T47D (cell line): ENCODE data around the gene ADGRL4.
"Not testable (repeated sequence)": the region's sequence is repeated elsewhere in the genome, so short reads cannot be mapped to it uniquely, and the experiment has no call there.

Experiments
- DNase-seq, 2 experiments: peaks; one replicate each; pipeline versions ENCODE4 v3.0.0 to v3.0.0-alpha.2; 2011 to 2012; ENCODE audit warnings: low read depth in 1 of 2, low spot score in 1 of 2
- JUND ChIP-seq: IDR thresholded peaks from 2 replicates; pipeline ENCODE4 v1.6.1; 2012; ENCODE audit warnings: low read depth
- in situ Hi-C: cut with HindIII; loops from 2 replicates; pipeline ENCODE4 v1.10.0; 2016; ENCODE audit warnings: low sequenced_read_pairs, low pct_unique_long_range_greater_than_20kb

The ADGRL4 gene

DNA sequence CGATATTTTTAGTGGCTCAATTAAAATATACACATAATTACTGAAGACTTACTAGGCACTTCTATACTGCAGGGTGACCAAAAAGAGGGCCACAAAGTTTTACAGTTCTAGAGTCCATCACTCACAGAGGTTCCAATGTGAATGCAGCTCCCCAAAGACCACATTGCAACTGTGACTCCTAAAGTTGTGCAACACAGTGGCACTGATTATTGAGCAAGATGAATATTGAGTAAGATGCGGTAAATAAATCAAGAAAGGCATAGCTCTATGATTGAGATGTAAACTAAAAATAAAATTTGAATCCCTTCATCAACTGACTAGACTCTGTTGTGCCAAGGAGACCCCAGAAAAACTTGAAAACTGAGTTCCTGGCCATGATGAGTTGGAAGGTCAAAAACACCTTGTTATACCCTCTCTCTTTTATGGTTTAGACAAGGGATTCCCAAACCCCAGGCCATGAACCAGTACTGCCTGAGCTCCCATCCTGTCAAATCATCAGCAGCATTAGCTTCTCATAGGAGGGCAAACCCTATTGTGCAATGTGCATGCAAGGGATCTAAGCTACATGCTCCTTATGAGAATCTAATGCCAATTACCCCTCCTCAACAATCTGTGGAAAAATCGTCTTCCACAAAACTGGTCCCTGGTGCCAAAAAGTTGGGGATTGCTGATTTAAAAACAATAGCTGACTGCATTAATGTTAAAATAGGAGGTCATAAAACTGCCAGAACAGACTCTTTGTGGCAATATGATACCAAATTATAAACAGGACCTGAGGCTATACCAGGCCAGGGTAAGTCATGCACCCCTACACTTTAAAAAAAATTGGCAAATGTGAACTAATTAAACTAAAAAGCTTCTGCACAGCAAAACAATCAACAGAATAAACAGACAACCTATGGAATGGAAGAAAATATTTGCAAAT lies 94.3 kb downstream of the ADGRL4 start:
- in situ Hi-C loops = no loop called here
- no peak for TF ChIP-seq JUND
- DNase-seq = no peak

DNA sequence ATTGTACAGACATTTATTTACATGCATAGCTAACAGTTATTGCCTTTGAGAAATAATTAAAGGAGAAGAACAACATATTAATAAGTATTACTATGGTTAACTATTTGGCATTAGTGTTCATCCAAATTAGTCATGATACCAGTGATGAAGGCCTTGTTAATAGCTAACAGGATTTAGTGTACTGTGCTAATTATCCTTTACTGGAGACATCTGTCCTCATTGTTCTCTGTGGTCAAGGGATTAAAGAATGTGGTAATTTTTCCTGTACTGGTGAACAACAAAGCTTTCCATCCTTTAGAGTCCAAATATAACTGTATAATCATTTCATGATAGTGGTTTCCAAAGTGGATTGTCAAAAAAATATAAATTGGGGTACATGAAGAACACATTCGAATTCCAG lies 103.9 kb downstream of the ADGRL4 start:
- in situ Hi-C loops = no loop called here
- no peak for DNase-seq
- TF ChIP-seq JUND = no peak

DNA sequence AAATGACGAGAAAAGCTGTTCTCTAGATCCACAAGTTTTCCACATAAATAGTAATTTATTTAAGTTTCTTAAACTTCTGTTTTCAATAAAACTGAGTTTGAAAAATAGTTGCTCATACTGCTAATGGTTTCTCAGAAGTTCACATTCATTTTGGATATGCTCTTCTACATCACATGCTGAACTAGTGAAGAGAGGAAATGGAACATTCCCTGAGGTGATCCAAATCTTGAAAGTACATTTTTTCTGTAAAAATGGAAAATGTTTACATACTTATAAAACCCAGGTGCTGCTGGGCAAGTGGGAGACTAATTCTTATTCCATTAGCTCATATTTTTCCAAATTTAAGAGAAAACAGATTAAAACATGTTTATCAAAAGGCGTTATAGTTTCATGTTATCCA lies 111.7 kb downstream of the ADGRL4 start:
- TF ChIP-seq JUND = no peak
- DNase-seq = no peak
- in situ Hi-C loops = no loop called here

DNA sequence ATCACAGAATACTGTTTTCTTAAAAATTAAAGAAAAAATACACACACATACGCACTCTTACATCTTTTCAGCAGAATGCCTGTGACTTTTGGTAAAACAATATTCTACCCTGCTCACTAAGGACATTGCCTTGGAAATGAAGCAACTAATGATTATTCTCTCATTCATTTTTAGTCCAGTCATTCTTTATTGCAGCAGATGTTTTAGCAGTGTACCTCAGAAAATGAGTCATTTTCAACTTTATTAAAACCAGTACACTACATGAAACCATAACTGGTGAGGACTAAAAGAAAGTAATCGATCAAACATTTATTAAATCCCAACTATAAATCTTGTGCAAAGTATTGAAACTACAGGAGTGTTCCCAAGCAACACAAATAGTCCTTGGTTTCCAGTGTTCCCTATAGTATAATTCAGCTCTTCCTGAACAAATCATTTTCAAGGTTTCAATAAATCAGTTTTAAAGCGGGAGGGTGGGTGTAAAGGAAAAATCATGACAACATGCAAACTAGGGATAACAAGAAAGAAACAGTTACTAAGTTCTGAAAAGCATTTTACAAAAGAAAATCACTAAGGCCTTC lies 114.2 kb downstream of the ADGRL4 start:
- TF ChIP-seq JUND = no peak
- in situ Hi-C loops = no loop called here
- no peak for DNase-seq

DNA sequence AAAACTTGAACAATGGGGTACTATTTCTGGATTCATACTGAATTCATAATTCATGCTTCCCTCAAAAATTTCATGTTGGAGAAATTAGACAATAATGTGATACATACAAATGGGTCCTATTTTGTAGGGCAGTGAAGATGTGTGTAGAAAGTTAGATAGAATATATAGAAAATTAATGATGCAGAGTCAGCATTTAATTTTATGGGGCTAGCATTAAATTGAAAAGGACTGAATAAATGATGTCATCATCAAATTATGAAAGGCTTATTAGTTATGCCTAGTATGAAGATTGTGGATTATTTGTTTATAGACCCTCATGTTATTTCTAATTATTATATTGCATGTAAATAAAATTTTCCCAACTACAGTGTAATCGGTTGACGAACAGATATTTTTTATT lies 119.1 kb downstream of the ADGRL4 start:
- in situ Hi-C loops = no loop called here
- TF ChIP-seq JUND = no peak

DNA sequence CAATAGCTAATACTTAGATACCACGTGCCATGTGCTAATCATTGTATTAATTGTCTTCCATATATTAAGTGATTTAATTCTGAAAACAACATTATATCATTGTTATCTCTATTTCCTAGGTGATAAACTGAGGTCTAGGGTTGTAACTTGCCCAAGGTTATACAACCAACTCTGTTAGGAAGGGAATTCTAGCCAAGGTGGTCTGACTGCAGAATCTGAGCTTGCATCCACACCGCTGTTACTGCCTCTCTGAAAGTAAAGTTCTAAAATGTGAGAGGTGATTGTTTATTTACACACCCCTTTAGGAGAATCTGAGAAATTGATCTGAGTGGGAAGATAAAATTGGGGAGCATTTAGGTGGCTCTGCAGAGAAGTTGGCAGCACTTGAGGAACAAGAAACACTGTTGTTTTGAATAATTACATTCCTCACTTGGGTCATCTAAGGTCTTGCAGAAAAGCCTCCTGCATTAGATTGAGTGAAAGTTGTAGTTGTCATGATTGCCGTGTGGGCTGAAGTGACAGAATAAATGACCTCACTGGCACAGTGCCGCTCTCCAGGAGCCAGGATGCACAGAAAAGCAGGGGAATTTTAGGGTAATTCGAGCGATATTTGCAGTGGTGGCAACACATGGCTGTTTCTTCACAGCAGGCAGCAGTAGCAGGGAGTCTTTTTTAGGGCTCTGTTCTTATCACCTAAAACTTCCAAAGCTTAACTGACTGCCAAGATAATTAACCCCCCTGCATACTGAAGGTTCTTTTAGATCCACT lies 121.7 kb downstream of the ADGRL4 start:
- no peak for TF ChIP-seq JUND
- no peak for DNase-seq
- in situ Hi-C loops = no loop called here

More for the DNA sequence above, 119.1 kb downstream of the ADGRL4 start:
- DNase-seq = no peak

DNA sequence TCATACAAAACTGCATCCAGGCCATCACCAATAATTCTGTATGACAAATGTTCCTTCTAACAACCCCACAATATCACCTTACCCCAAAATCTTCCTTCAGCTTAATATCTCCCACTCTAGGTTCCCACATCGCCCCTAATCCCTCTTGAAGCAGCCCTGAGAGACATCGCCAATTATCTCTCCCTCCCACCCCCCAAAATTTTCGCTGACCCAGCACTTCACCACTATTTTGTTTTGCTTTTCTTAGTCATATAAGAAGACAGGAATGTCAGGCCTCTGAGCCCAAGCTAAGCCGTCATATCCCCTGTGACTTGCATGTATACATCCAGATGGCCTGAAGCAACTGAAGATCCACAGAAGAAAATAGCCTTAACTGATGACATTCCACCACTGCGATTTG lies 126.3 kb downstream of the ADGRL4 start:
- no peak for TF ChIP-seq JUND

DNA sequence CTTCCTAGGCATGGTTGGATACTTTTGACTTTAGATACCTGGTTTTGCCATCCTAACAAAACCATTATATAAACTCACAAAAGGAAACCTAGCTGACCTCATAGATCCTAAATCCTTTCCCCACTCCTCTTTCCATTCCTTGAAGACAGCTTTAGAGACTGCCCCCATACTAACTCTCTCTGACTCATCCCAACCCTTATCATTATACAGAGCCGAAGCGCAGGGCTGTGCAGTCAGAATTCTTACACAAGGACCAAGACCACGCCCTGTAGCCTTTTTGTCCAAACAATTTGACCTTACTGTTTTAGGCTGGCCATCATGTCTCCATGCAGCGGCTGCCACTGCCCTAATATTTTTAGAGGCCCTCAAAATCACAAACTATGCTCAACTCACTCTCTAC lies 130.5 kb downstream of the ADGRL4 start:
- not testable (repeated sequence) for DNase-seq

More for the DNA sequence above, 126.3 kb downstream of the ADGRL4 start:
- no peak for DNase-seq
- in situ Hi-C loops = no loop called here

DNA sequence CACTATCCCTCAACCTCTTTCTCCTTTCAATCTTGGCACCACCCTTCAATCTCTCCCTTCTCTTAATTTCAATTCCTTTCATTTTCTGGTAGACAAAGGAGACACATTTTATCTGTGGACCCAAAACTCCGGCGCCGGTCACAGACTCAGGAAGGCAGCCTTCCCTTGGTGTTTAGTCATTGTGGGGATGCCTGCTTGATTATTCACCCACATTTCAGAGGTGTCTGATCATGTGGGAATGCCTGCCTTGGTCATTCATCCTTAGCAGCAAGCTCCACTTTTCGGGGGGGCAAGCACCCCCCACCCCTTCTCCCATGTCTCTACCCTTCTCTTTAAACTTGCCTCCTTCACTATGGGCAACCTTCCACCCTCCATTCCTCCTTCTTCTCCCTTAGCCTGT lies 133.7 kb downstream of the ADGRL4 start:
- DNase-seq, in situ Hi-C loops: not testable (repeated sequence)

More for the DNA sequence above, 130.5 kb downstream of the ADGRL4 start:
- in situ Hi-C loops = not testable (repeated sequence)

DNA sequence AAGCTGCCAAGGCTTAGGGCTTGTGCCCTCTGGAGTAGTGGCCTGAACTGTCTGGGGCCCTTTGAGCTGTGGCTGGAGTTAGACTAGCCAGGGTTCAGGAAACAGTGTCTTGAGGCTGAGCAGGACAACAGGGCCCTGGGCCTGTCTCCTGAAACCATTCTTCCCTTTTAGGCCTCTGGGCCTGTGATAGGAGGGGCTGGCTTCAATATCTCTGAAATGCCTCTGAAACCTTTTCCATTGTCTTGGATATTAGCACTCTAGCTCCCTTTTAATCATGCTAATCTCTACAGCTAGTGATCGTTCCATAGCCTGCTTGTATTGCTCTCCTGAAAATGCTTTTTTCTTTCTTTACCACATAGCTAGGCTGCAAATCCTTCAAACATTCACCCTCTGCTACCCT lies 135.3 kb downstream of the ADGRL4 start:
- no peak for DNase-seq
- in situ Hi-C loops = no loop called here
- no peak for TF ChIP-seq JUND

DNA sequence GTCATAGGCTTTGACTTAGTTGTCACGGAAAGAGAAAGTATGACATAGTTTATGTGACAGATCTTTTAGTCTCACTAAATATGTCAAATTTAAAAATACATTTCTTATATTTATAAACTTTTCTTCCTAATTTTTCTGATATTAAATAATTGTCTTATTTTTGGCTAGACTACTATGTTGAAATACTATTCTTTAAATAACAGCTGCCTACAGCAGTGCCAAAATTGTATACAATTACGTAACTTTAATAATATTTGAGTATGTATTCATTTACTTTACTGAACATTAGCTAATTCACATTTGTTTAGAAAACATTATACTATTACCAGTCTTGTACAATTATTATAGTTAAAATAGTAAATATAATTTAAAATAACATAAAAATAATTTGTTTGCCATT lies 137.4 kb downstream of the ADGRL4 start:
- no peak for TF ChIP-seq JUND
- no peak for DNase-seq
- in situ Hi-C loops = no loop called here

DNA sequence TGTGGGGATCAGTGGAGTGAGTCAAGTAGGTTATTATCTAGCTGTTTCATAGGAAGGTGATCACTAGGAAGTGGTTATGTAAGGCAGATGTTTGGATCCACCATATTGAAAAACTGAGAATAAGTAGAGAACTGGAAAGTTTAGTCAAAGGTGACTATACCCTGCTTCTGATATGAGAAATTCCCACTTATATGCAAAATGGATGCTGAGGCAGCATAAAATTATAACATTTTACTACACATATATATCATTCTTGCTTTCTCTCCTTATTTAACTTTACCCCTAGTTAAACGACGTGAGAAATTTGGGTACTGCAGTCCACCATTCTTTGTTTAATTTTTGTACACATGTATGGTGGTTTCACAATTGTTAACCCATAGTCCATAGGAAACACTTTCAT lies 142.4 kb downstream of the ADGRL4 start:
- no peak for DNase-seq
- no peak for TF ChIP-seq JUND
- in situ Hi-C loops = no loop called here

DNA sequence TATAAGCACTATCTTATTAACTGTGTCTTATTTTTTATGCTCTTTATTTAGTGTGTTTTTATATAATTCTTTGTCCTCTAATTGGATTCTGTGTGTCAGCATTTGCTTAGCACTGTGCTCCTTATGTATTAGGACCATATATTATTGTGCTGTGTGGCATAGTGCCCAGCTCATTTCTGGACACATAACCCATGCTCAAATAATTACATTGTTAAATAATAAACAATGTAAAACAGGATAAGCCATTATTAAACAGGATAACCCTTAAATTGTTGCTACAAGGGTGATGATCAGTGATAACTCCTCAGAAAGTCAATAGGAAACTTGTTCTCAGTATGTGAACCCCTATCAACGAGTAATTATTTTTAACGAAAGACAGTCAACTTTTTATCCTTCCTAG lies 150.4 kb downstream of the ADGRL4 start:
- in situ Hi-C loops = no loop called here
- no peak for TF ChIP-seq JUND
- DNase-seq = no peak
